T-helper 2 cell treated with Interferon-gamma antibody and Interleukin-4, amounts not matched to agents 5 μg/mL and 100 μg/mL, for 36 hours (primary cell): Measurements from ENCODE around the gene ZNF66.
"Not testable (repeated sequence)": the region's sequence is repeated elsewhere in the genome, so short reads cannot be mapped to it uniquely, and the experiment has no call there.

Experiments used
- DNase-seq: peaks from one replicate; pipeline ENCODE4 v3.0.0; 2021; ENCODE audit warnings: low spot score
- H3K27ac Mint-ChIP-seq: one replicate; pipeline ENCODE4 v1.8.0; 2021; ENCODE audit warnings: mild to moderate bottlenecking, mixed read lengths
- H3K27me3 Mint-ChIP-seq: one replicate; pipeline ENCODE4 v1.8.0; 2021; ENCODE audit warnings: low read depth, mixed read lengths
- H3K36me3 Mint-ChIP-seq: one replicate; pipeline ENCODE4 v1.8.0; 2021; ENCODE audit warnings: low read depth, mixed read lengths
- H3K4me1 Mint-ChIP-seq: one replicate; pipeline ENCODE4 v1.8.0; 2021; ENCODE audit warnings: low read depth, mixed read lengths
- H3K4me3 Mint-ChIP-seq: one replicate; pipeline ENCODE4 v1.8.0; 2022; ENCODE audit warnings: mild to moderate bottlenecking, moderate library complexity, mixed read lengths
- H3K9me3 Mint-ChIP-seq: one replicate; pipeline ENCODE4 v1.8.0; 2021; ENCODE audit warnings: mixed read lengths

The ZNF66 gene

GRCh38 chr19:20776083-20777076 lies at the start of gene ZNF66:
Gene ZNF66 (plus strand): TSS chr19:20776304. CDS start chr19:20776448, 144 bp downstream.
- H3K4me3 Mint-ChIP-seq = peak within 1 kb of the TSS; percentile 100
- DNase-seq = peak; percentile 91
- no peaks in the 10 kb centered on the region for H3K27me3 Mint-ChIP-seq
- no peaks in the 10 kb centered on the region for H3K4me1 Mint-ChIP-seq
- H3K36me3 Mint-ChIP-seq = peaks cover 38% of the 10 kb centered on the region
- H3K27ac Mint-ChIP-seq = peak within 1 kb of the TSS; percentile 98
- peaks cover 35% of the 10 kb centered on the region for H3K9me3 Mint-ChIP-seq

DNA sequence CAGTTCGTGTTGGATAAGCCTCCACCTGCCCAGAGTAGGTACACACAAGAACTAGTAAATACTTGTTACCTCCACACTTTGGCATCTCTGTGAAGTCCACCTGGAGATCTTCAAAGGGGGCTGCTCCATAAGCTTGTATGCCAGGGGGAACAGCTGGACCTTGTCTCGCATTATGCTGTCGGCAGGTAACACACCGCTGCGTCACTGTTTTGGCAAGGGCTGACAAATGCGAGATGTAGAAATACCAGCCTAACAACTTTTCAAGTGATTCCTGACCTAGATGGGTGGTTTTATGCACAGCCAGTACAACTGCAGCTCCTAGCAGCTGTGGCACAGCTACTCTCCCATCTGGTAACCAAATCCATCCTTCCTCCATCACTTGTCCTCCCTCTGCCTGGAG lies 25.9 kb upstream of the ZNF66 start:
- H3K27me3 Mint-ChIP-seq, DNase-seq, H3K4me3 Mint-ChIP-seq, H3K27ac Mint-ChIP-seq, H3K36me3 Mint-ChIP-seq, H3K4me1 Mint-ChIP-seq: not testable (repeated sequence)
- peaks cover 54% of the 10 kb centered on the region for H3K9me3 Mint-ChIP-seq

DNA sequence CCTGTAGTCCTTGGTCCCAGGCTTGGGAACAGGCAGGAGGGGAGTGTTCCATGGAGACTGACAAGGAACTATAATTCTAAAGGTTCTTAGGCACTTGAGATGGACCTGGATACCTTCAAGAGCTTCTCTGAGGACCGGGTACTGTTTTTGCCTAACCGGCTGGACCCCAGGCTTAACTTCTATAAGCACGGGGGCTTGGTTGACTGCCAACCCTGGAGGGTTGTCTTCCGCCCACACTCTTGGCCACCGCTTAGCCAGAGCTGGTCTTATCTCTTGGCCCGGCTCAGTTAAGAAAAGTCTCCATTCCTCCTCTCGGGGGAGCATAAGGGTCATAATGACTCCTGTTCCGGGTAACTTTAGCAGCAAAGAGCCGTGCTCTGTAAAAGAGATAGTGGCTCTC lies 23.8 kb upstream of the ZNF66 start:
- H3K36me3 Mint-ChIP-seq, DNase-seq, H3K27ac Mint-ChIP-seq, H3K4me3 Mint-ChIP-seq, H3K4me1 Mint-ChIP-seq, H3K27me3 Mint-ChIP-seq: not testable (repeated sequence)
- H3K9me3 Mint-ChIP-seq = peaks cover 55% of the 10 kb centered on the region

DNA sequence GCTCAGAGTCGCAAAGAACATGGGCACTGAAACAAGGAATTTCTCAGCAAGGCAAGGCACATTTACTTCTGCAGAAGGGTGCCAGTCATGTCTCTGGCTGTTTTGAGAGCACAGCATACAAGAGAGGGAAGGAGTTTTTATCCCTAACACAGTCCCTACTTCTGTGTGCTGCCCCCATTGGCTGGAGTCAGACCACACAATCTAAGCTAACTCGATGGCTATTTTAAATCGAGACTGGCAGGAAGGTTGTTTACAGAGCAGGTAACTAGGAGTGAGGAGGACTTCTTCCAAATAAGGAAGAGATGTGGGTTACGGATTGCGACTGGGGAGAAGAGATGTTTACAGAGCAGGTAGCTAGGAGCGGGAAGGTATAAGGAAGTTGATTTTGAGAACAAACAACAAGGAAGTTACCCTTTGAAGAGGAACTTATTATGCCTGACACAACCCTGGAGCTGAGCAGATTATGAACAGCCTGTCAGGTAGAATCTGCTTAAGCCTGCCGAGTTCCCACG lies 6.8 kb upstream of the ZNF66 start:
- H3K27me3 Mint-ChIP-seq, H3K36me3 Mint-ChIP-seq: not testable (repeated sequence)

DNA sequence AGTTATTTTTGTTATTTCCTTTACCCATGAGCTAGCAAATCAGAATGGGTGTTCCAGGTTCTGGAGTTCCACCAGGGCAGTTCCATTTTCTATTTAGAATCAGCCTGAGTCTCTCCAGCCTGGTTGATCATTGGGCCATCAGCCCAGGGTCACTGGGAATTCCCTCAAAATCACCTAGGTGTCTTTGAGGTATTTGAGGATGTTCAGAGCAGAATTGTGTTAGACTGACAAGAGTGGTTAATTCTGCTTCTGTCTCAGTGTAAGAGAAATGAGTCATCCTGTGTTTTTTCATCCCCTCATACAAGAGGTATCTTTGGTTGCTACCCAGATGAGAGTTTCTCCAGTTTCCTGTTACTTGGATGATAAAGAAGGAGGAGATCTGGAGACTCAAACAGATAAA lies 11.7 kb downstream of the ZNF66 start:
- Mint-ChIP-seq H3K9me3 (peaks cover 65% of the 10 kb centered on the region), H3K4me3 (no peak overlapping the region)

More for the DNA sequence above, 6.8 kb upstream of the ZNF66 start:
- not testable (repeated sequence) for H3K4me1 Mint-ChIP-seq, H3K4me3 Mint-ChIP-seq, DNase-seq, H3K27ac Mint-ChIP-seq
- H3K9me3 Mint-ChIP-seq = peaks cover 60% of the 10 kb centered on the region

GRCh38 chr19:20791806-20792205 lies 15.7 kb downstream of the ZNF66 start:
- DNase-seq = no peak
- H3K36me3 Mint-ChIP-seq = peaks cover 64% of the 10 kb centered on the region

More for the DNA sequence above, 11.7 kb downstream of the ZNF66 start:
- H3K4me1 Mint-ChIP-seq = no peaks in the 10 kb centered on the region
- H3K36me3 Mint-ChIP-seq = peaks cover 68% of the 10 kb centered on the region
- no peak overlapping the region for H3K27ac Mint-ChIP-seq
- no peak for DNase-seq
- H3K27me3 Mint-ChIP-seq = no peaks in the 10 kb centered on the region

GRCh38 chr19:20806311-20807262 lies 30.5 kb downstream of the ZNF66 start:
- not testable (repeated sequence) for H3K4me1 Mint-ChIP-seq, H3K27ac Mint-ChIP-seq, DNase-seq, H3K27me3 Mint-ChIP-seq, H3K4me3 Mint-ChIP-seq
- peaks cover 37% of the 10 kb centered on the region for H3K36me3 Mint-ChIP-seq
- H3K9me3 Mint-ChIP-seq = peaks cover 67% of the 10 kb centered on the region

More at GRCh38 chr19:20791806-20792205, 15.7 kb downstream of the ZNF66 start:
- H3K4me1 Mint-ChIP-seq = no peaks in the 10 kb centered on the region
- H3K9me3 Mint-ChIP-seq = peaks cover 55% of the 10 kb centered on the region
- H3K27me3 Mint-ChIP-seq = no peaks in the 10 kb centered on the region
- no peak overlapping the region for H3K4me3 Mint-ChIP-seq
- H3K27ac Mint-ChIP-seq = no peak overlapping the region

DNA sequence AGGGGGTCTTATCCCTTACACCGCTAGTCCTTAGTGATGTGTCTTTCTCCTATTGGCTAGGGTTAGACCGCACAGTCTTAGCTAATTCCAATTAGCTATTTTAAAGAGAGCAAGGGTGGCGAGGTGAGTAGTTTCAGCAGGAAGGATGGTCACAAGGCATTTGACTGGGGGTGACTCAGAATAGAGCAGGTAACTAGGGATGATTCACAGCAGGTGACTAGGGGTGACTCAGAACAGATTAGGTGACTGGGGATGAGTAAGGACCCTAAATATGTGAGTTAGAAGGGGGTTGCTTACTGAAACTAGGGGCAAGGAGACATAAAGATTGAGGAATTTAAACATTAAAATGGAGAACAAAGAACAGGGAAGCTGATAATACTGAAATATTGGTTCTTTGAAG lies 64.3 kb downstream of the ZNF66 start:
- Mint-ChIP-seq H3K36me3 (no peaks in the 10 kb centered on the region), H3K27ac (no peak overlapping the region), H3K9me3 (peaks cover 61% of the 10 kb centered on the region), H3K27me3 (no peaks in the 10 kb centered on the region), H3K4me3 (no peak overlapping the region), H3K4me1 (no peaks in the 10 kb centered on the region)
- no peak for DNase-seq
